ENCODE results near the gene CDK16. TPM values are rescaled to one million over a fixed set of nuclear protein-coding genes. Genes with fewer than 3 reads are reported as not detected.
A peak's percentile ranks its signal among the peaks of the same experiment; 100 is the strongest.

Gene CDK16
- total and polyA plus RNA-seq, 11 donors: 100 to 209 (median 142) TPM

GRCh38 chrX:47193475-47194193 lies 24.8 kb upstream of the CDK16 start, which contains the start of gene UBA1:
Gene UBA1 (plus strand): TSS chrX:47193829. CDS start chrX:47198803, 4,974 bp downstream.
- no peaks in the 10 kb centered on the region for H3K9me3 ChIP-seq
- peaks cover 0 to 68% (median 36%) of the 10 kb centered on the region in 12 donors for H3K4me1 ChIP-seq
- WGBS, 4 donors: 0 to 1% (median 0%) methylated on average over 36 to 50 of the region's 50 CpGs
- H3K27me3 ChIP-seq: peaks cover 0 to 18% (median 0%) of the 10 kb centered on the region in 9 donors
- peak within 1 kb of the TSS; percentile 84 to 98 (median 96) for H3K27ac ChIP-seq
- DNase-seq (peak; percentile 90 to 97 (median 93)), ATAC-seq (peak; percentile 84 to 95 (median 94))
- intact Hi-C loops (cut with DNase I): loop anchor here (1.0 to 10.0 kb wide), 11 partner anchors 189 to 831 kb away; partner anchors contain the start of genes ELK1 (in 3 of the 10), UXT (in 2 of the 10) and ZNF41 (in 1 of the 10)
- H3K4me3 ChIP-seq: peak within 1 kb of the TSS; percentile 61 to 99 (median 83)
- peaks cover 0 to 10% (median 5%) of the 10 kb centered on the region in 9 donors for H3K36me3 ChIP-seq
- TF ChIP-seq CTCF (IDR thresholded peaks at IDR 0.05): peak; percentile 60 to 93 (median 70)
- peak in 1 of 2 donors; percentile 79 for TF ChIP-seq POLR2A (IDR thresholded peaks at IDR 0.05)

GRCh38 chrX:47194194-47194787 lies 24.2 kb upstream of the CDK16 start:
- H3K4me1 ChIP-seq: peaks cover 0 to 68% (median 36%) of the 10 kb centered on the region in 12 donors
- H3K27me3 ChIP-seq: peaks cover 0 to 17% (median 0%) of the 10 kb centered on the region in 9 donors
- ATAC-seq: no peak
- TF ChIP-seq POLR2A (IDR thresholded peaks at IDR 0.05): no peak
- peak overlapping the region; percentile 61 to 99 (median 83) for H3K4me3 ChIP-seq
- H3K9me3 ChIP-seq: no peaks in the 10 kb centered on the region
- intact Hi-C loops (cut with DNase I): loop anchor here in 9 of 10 donors (5.0 to 10.0 kb wide), 6 partner anchors 188 to 831 kb away; partner anchors contain the start of genes ELK1 (in 3 of the 9) and UXT (in 2 of the 9)
- peaks cover 0 to 16% (median 12%) of the 10 kb centered on the region in 9 donors for H3K36me3 ChIP-seq
- peak overlapping the region; percentile 84 to 98 (median 96) for H3K27ac ChIP-seq
- 5 to 29% (median 16%) methylated on average over 13 to 14 of the region's 14 CpGs for WGBS, 4 donors
- DNase-seq: no peak

- 44 to 65% (median 61%) methylated on average over 3 of the region's 3 CpGs for WGBS, 4 donors
- Histone ChIP-seq H3K4me3 (peak overlapping the region in 4 of 12 donors; percentile 2 to 99 (median 46)), H3K27me3 (peaks cover 0 to 5% (median 0%) of the 10 kb centered on the region in 9 donors), H3K36me3 (peaks cover 0 to 34% (median 30%) of the 10 kb centered on the region in 9 donors), H3K4me1 (peaks cover 0 to 60% (median 35%) of the 10 kb centered on the region in 12 donors), H3K27ac (peak overlapping the region in 2 of 12 donors; percentile 7 to 33), H3K9me3 (no peaks in the 10 kb centered on the region)
- TF ChIP-seq CTCF (IDR thresholded peaks at IDR 0.05): no peak
- TF ChIP-seq POLR2A (IDR thresholded peaks at IDR 0.05): no peak
- DNase-seq (no peak), ATAC-seq (no peak)
- intact Hi-C loops (cut with DNase I): loop anchor here in 5 of 10 donors (10.0 kb wide), 3 partner anchors 449 to 829 kb away; partner anchors contain the start of genes ELK1 (in 2 of the 5) and UXT (in 2 of the 5)
These were observed 22.4 kb upstream of the CDK16 start for GRCh38 chrX:47196098-47196497.

- H3K27me3 ChIP-seq: no peaks in the 10 kb centered on the region
- H3K36me3 ChIP-seq: peaks cover 0 to 49% (median 44%) of the 10 kb centered on the region in 9 donors
- H3K9me3 ChIP-seq: no peaks in the 10 kb centered on the region
- 41 to 81% (median 57%) methylated on average over 6 to 7 of the region's 7 CpGs for WGBS, 4 donors
- H3K4me3 ChIP-seq: peak overlapping the region in 1 of 12 donors; percentile 24
- DNase-seq (no peak), ATAC-seq (no peak)
- H3K4me1 ChIP-seq: peaks cover 0 to 51% (median 35%) of the 10 kb centered on the region in 12 donors
- peak overlapping the region in 2 of 12 donors; percentile 19 to 22 for H3K27ac ChIP-seq
- intact Hi-C loops (cut with DNase I): loop anchor here in 5 of 10 donors (10.0 kb wide), 3 partner anchors 447 to 827 kb away; partner anchors contain the start of genes ELK1 (in 2 of the 5) and UXT (in 2 of the 5)
- TF ChIP-seq CTCF (IDR thresholded peaks at IDR 0.05): no peak
- no peak for TF ChIP-seq POLR2A (IDR thresholded peaks at IDR 0.05)
These were observed 21.0 kb upstream of the CDK16 start for GRCh38 chrX:47197526-47197925.

Measured in heart left ventricle (tissue), 16 donors.